Measurements from ENCODE around the gene ARHGAP6. TPM values are rescaled to one million over a fixed set of nuclear protein-coding genes. Genes with fewer than 3 reads are reported as not detected.

Gene ARHGAP6
- total and polyA plus RNA-seq, 2 of the 13 experiments (the other 11 are each of a cell fraction or from before 2014, with no cell fraction given) = 0.11 TPM; not detected in 1

- FAIRE-seq (no peak), ATAC-seq (no peak), DNase-seq (ENCODE audit: low spot score) (no peak)
- BruUV-seq (replicated peaks) = no TSS peak
- Histone ChIP-seq H4K20me1 (ENCODE audit: insufficient read depth, low read length) (no peaks in the 10 kb centered on the region), H3K79me2 (ENCODE audit: insufficient read depth, low read length) (no peaks in the 10 kb centered on the region), H3K27me3 (ENCODE audit: control insufficient read depth in 1 of 2, insufficient read depth in 2 of 2, low read length in 2 of 2) (no peaks in the 10 kb centered on the region), H3K9me3 (ENCODE audit: low read length) (no peaks in the 10 kb centered on the region), H3K4me1 (ENCODE audit: insufficient read depth, low read length) (no peaks in the 10 kb centered on the region), H3K4me3 (replicated peaks in 1 of 3; ENCODE audit: insufficient read depth in 1 of 3, low read depth in 2 of 3, low read length in 3 of 3) (no peak overlapping the region), H3K4me2 (ENCODE audit: low read depth, low read length) (no peak overlapping the region), H2AFZ (ENCODE audit: low read length) (no peak overlapping the region), H3K9ac (ENCODE audit: insufficient read depth, low read depth, low read length) (no peak overlapping the region), H3K36me3 (replicated peaks in 1 of 2; ENCODE audit: control insufficient read depth in 1 of 2, insufficient read depth in 2 of 2, low read length in 2 of 2) (no peaks in the 10 kb centered on the region), H3K27ac (ENCODE audit: extremely low read length, insufficient read depth, low read length) (no peak overlapping the region)
- CTCF ChIA-PET (ENCODE audit: low intra/inter-chr PET ratio, low total read pairs) = no interaction called here
- WGBS (ENCODE audit: low lambda C conversion rate) = 24% methylated on average over 3 of the region's 3 CpGs
- in situ Hi-C loops (cut with HindIII; ENCODE audit: extremely low pct_ligation_motif_present, low pct_unique_long_range_greater_than_20kb) = no loop called here
- intact Hi-C loops (cut with micrococcal nuclease; ENCODE audit: unreplicated experiment) = no loop called here
- POLR2A ChIA-PET = no interaction called here
- no peak for TF ChIP-seq HNF1B (CRISPR knock-in tag; IDR thresholded peaks at IDR 0.05)
- TF ChIP-seq ZNF644 (CRISPR knock-in tag; IDR thresholded peaks at IDR 0.05; ENCODE audit: low read depth) = no peak
- no peak for TF ChIP-seq ZNF234 (CRISPR knock-in tag; conservative IDR thresholded peaks at IDR 0.05)
These were observed 76.1 kb downstream of the ARHGAP6 start for GRCh38 chrX:11589641-11590040.

GRCh38 chrX:11588097-11588496 is 77.6 kb downstream of the ARHGAP6 start:
- Histone ChIP-seq H2AFZ (ENCODE audit: low read length) (no peak overlapping the region), H3K79me2 (ENCODE audit: insufficient read depth, low read length) (no peaks in the 10 kb centered on the region), H3K9me3 (ENCODE audit: low read length) (no peaks in the 10 kb centered on the region), H3K4me3 (replicated peaks in 1 of 3; ENCODE audit: insufficient read depth in 1 of 3, low read depth in 2 of 3, low read length in 3 of 3) (no peak overlapping the region), H4K20me1 (ENCODE audit: insufficient read depth, low read length) (no peaks in the 10 kb centered on the region), H3K36me3 (replicated peaks in 1 of 2; ENCODE audit: control insufficient read depth in 1 of 2, insufficient read depth in 2 of 2, low read length in 2 of 2) (no peaks in the 10 kb centered on the region), H3K4me2 (ENCODE audit: low read depth, low read length) (no peak overlapping the region), H3K27me3 (ENCODE audit: control insufficient read depth in 1 of 2, insufficient read depth in 2 of 2, low read length in 2 of 2) (no peaks in the 10 kb centered on the region), H3K27ac (ENCODE audit: extremely low read length, insufficient read depth, low read length) (no peak overlapping the region), H3K9ac (ENCODE audit: insufficient read depth, low read depth, low read length) (no peak overlapping the region), H3K4me1 (ENCODE audit: insufficient read depth, low read length) (no peaks in the 10 kb centered on the region)
- in situ Hi-C loops (cut with HindIII; ENCODE audit: extremely low pct_ligation_motif_present, low pct_unique_long_range_greater_than_20kb) (no loop called here), intact Hi-C loops (cut with micrococcal nuclease; ENCODE audit: unreplicated experiment) (no loop called here)
- ChIA-PET CTCF (ENCODE audit: low intra/inter-chr PET ratio, low total read pairs) (no interaction called here), POLR2A (no interaction called here)
- no TSS peak for BruUV-seq (replicated peaks)
- FAIRE-seq (no peak), ATAC-seq (no peak), DNase-seq (ENCODE audit: low spot score) (no peak)
- TF ChIP-seq CEBPZ (IDR thresholded peaks at IDR 0.05; ENCODE audit: low read length) (no peak), ZNF296 (CRISPR knock-in tag; conservative IDR thresholded peaks at IDR 0.05) (no peak), ZNF768 (CRISPR knock-in tag; IDR thresholded peaks at IDR 0.05) (no peak)

All from HepG2 (cell line).